Spleen (tissue), 11 donors: ENCODE measurements around the gene ASCC3. TPM values are rescaled to one million over a fixed set of nuclear protein-coding genes. Genes with fewer than 3 reads are reported as not detected.

Source experiments
- DNase-seq: peaks from one replicate; pipeline ENCODE4 v3.0.0-alpha.2; 2020
- H3K27ac ChIP-seq, 8 donors: fragments of 200-600 bp; sonication (generic) in 7 of 8; 1 replicate in 4 of 8; 2 replicates in 4 of 8; pipeline versions ENCODE4 v1.5.0 to v1.8.0; 2016 to 2021; ENCODE audit warnings: inconsistent platforms in 4 of 8, mild to moderate bottlenecking in 4 of 8, moderate library complexity in 1 of 8
- H3K27me3 ChIP-seq, 7 donors: fragments of 200-600 bp; sonication (generic) in 6 of 7; replicated peaks in 1 of 7; 1 replicate in 4 of 7; 2 replicates in 3 of 7; pipeline versions ENCODE4 v1.5.0 to v1.8.0; 2016 to 2021; ENCODE audit warnings: inconsistent platforms in 3 of 7, mild to moderate bottlenecking in 1 of 7
- H3K36me3 ChIP-seq, 6 donors: fragments of 200-600 bp; sonication (generic) in 5 of 6; 1 replicate in 4 of 6; 2 replicates in 2 of 6; pipeline versions ENCODE4 v1.5.0 to v1.8.0; 2016 to 2021; ENCODE audit warnings: inconsistent platforms in 2 of 6
- H3K4me1 ChIP-seq, 6 donors: fragments of 200-600 bp; sonication (generic) in 5 of 6; 1 replicate in 3 of 6; 2 replicates in 3 of 6; pipeline versions ENCODE4 v1.5.0 to v1.8.0; 2016 to 2021; ENCODE audit warnings: inconsistent platforms in 3 of 6
- H3K4me3 ChIP-seq, 8 donors: fragments of 200-600 bp; sonication (generic) in 7 of 8; 1 replicate in 4 of 8; 2 replicates in 4 of 8; pipeline versions ENCODE4 v1.5.0 to v1.8.0; 2016 to 2021; ENCODE audit warnings: inconsistent platforms in 4 of 8, mild to moderate bottlenecking in 4 of 8, moderate library complexity in 2 of 8
- H3K9me3 ChIP-seq, 8 donors: fragments of 200-600 bp; sonication (generic) in 7 of 8; 1 replicate in 4 of 8; 2 replicates in 4 of 8; pipeline versions ENCODE4 v1.5.0 to v1.8.0; 2016 to 2021; ENCODE audit warnings: inconsistent platforms in 4 of 8
- CTCF ChIP-seq, 11 experiments: fragments of 200-600 bp in 7 of 11; fragments of 450-650 bp in 4 of 11; sonication (generic) in 4 of 11; IDR thresholded peaks in 8 of 11; conservative IDR thresholded peaks in 3 of 11; 1 replicate in 7 of 11; 2 replicates in 4 of 11; pipeline versions ENCODE4 v1.4.0 to v1.8.0; 2016 to 2021; ENCODE audit warnings: antibody characterized with exemption in 11 of 11, inconsistent platforms in 4 of 11, mild to moderate bottlenecking in 1 of 11
- POLR2A ChIP-seq, 3 donors: fragments of 450-650 bp; IDR thresholded peaks; one replicate each; pipeline ENCODE4 v1.5.1; 2017; ENCODE audit warnings: antibody characterized with exemption in 3 of 3, mild to moderate bottlenecking in 1 of 3
- POLR2AphosphoS5 ChIP-seq, 3 donors: sonication (generic); formaldehyde crosslinking; IDR thresholded peaks; one replicate each; pipeline ENCODE4 v1.5.1; 2017; ENCODE audit warnings: antibody characterized with exemption in 3 of 3
- WGBS, 5 donors: extraction: QIAGEN DNeasy Blood & Tissue Kit in 3 of 5; methylation state at CpG; one replicate each; pipeline versions ENCODE4 v1.1.5 to v1.1.7; 2013 to 2018; 5-methylcytosine and 5-hydroxymethylcytosine counted together
- intact Hi-C: fragments of 100-400 bp; cut with DNase I; formaldehyde crosslinking; loops from one replicate; pipeline ENCODE4 v1.15.0; 2023; ENCODE audit warnings: low total_unique reads
- polyA plus RNA-seq, 3 donors: library from polyadenylated mRNA; stranded (reverse); fragments of 200-250 nt; gene quantifications; one replicate each; pipeline ENCODE4 v1.2.1, GENCODE V29; 2013
- total RNA-seq, 7 donors: library from RNA; depleted of rRNA in 3 of 7; stranded (reverse); fragments of >200 nt in 3 of 7; fragmentation: NEBNext Ultra II Directional in 4 of 7; extraction: Animal tissue kit (Norgen Biotek cat#: 25700) in 4 of 7; gene quantifications; one replicate each; pipeline versions ENCODE4 v1.1.0 to v1.2.1, GENCODE V29; 2016 to 2021
- donor health status: healthy with polysubstance abuse.
- donor health status: DM: no; HTN: no; CAD: no; lungs with moderate emphysema.
- donor health status: DM: no; HTN: no; CAD: no.
- donor health status: Bipolar disorder and iron deficiency.
- donor health status: healthy.
- donor health status: DM: no; HTN: no; CAD: no.
- donor health status: DM: yes; HTN: yes; CAD: no.

ASCC3 gene
- total and polyA plus RNA-seq, 10 donors = 7.9 to 52.4 (median 40.8) TPM

GRCh38 chr6:100719883-100720682 is 161.0 kb downstream of the ASCC3 start:
- peaks cover 0 to 5% (median 0%) of the 10 kb centered on the region in 6 donors for H3K4me1 ChIP-seq
- peak overlapping the region in 3 of 8 donors; percentile 2 to 27 (median 21) for H3K4me3 ChIP-seq
- no peaks in the 10 kb centered on the region for H3K27me3 ChIP-seq
- WGBS, 5 donors = 45 to 70% (median 54%) methylated on average over 5 of the region's 5 CpGs
- H3K36me3 ChIP-seq = peaks cover 0 to 43% (median 9%) of the 10 kb centered on the region in 6 donors
- intact Hi-C loops = no loop called here
- peaks cover 0 to 7% (median 2%) of the 10 kb centered on the region in 8 donors for H3K9me3 ChIP-seq
- DNase-seq = no peak
- TF ChIP-seq CTCF (IDR thresholded peaks at IDR 0.05 in 8 of 11, conservative IDR thresholded peaks at IDR 0.05 in 3 of 11) (peak in 5 of 11 experiments; percentile 22 to 41 (median 27)), POLR2AphosphoS5 (IDR thresholded peaks at IDR 0.05) (no peak), POLR2A (IDR thresholded peaks at IDR 0.05) (no peak)
- peak overlapping the region in 2 of 8 donors; percentile 22 to 27 for H3K27ac ChIP-seq

- intact Hi-C loops = no loop called here
- H3K9me3 ChIP-seq = no peaks in the 10 kb centered on the region
- H3K27ac ChIP-seq = no peak overlapping the region
- TF ChIP-seq POLR2AphosphoS5 (IDR thresholded peaks at IDR 0.05) (no peak), POLR2A (IDR thresholded peaks at IDR 0.05) (no peak), CTCF (IDR thresholded peaks at IDR 0.05 in 8 of 11, conservative IDR thresholded peaks at IDR 0.05 in 3 of 11) (no peak)
- no peak for DNase-seq
- no peaks in the 10 kb centered on the region for H3K27me3 ChIP-seq
- no peaks in the 10 kb centered on the region for H3K4me1 ChIP-seq
- 96 to 99% (median 98%) methylated on average over 6 of the region's 6 CpGs for WGBS, 5 donors
- peaks cover 0 to 44% (median 0%) of the 10 kb centered on the region in 6 donors for H3K36me3 ChIP-seq
- H3K4me3 ChIP-seq = no peak overlapping the region
Observed at GRCh38 chr6:100712997-100713396, 168.1 kb downstream of the ASCC3 start.

GRCh38 chr6:100706491-100706890 is 174.6 kb downstream of the ASCC3 start:
- intact Hi-C loops = no loop called here

More at GRCh38 chr6:100706491-100706890, 174.6 kb downstream of the ASCC3 start:
- Histone ChIP-seq H3K27ac (no peak overlapping the region), H3K4me3 (no peak overlapping the region), H3K36me3 (peaks cover 0 to 19% (median 0%) of the 10 kb centered on the region in 6 donors), H3K27me3 (no peaks in the 10 kb centered on the region), H3K4me1 (no peaks in the 10 kb centered on the region), H3K9me3 (peaks cover 0 to 7% (median under 1%) of the 10 kb centered on the region in 8 donors)
- 66 to 98% (median 97%) methylated on average over 2 of the region's 2 CpGs for WGBS, 5 donors
- TF ChIP-seq CTCF (IDR thresholded peaks at IDR 0.05 in 8 of 11, conservative IDR thresholded peaks at IDR 0.05 in 3 of 11) = no peak
- TF ChIP-seq POLR2AphosphoS5 (IDR thresholded peaks at IDR 0.05) = no peak
- no peak for TF ChIP-seq POLR2A (IDR thresholded peaks at IDR 0.05)
- no peak for DNase-seq
